Activated gamma-delta T cell treated with Interleukin-2 at 50 U/mL for 16 hours (primary cell): Measurements from ENCODE around the gene FTO.

Experiments used
- DNase-seq: peaks from one replicate; pipeline ENCODE4 v3.0.0-alpha.2; 2020

The FTO gene

DNA sequence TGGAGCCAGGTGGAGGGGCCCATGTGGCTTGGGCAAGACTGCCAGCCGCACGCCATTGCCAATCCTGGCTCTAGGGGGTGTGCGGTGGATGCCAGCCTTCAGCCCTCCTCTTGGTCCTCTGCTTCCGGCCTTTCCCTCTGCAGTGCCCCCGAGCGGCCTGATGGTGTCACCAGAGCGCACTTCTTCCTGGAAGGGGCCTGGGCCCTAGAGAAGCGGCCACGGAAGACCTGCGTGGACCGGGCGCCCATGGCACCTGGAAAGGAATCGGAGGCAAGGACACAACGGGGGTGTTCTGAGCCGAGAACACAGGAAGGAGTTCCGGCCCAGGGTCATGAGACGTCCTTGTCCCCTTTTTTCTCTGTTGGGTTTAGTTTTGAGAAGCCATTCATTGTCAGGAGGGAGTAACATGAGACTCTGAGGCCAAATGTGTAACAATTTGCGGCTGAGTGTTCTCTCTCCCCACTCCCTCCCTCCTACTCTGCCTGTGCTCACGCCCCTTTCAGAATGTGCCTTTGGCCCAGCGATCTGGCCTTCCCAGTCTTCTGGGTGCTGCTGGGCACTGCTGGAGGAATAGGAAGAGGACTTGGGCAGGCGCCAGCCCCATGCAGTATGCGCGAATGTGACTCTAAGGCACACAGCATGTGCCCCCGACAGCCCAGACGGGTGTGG is 489.8 kb downstream of the FTO start:
- DNase-seq: peak; percentile 6

DNA sequence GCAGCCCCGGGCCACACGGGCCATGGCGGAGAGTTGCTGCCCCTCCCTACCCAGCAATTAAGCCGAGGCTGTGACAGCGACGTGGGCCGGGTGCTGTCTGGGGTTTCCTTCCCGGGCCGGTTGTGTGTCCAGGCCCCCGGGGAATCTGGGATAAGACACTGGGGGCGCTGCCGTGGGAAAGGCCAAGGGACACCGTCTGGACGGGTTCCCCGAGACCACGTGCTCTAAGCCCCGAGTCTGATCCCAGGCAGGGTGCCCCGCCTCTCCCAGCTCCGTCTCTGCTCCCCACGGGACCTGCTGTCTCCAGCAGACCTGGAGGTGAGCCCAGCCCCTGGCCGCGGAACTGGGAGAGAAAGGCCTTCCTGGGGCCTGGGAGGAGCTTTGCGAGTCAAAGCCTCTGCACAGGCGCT is 490.4 kb downstream of the FTO start:
- no peak for DNase-seq

DNA sequence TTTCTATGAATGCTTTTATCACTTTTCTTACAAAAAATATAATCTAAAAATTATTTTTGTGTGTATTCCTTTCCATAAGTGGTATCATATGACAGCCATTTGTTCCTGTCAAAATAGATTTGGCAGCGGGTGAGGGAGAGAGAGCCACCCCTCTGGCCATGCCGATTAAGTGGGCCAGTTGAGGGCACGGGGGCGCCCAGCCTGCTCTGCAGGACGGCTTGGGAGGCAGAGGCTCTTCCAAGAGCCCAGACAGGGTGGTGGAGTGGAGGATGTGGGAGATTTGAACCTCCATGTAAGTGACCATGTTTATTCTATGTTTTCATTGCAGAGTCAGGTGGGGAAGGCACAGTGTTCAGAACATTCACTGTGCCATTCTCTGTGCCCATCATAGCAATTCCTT is 493.8 kb downstream of the FTO start:
- no peak for DNase-seq

DNA sequence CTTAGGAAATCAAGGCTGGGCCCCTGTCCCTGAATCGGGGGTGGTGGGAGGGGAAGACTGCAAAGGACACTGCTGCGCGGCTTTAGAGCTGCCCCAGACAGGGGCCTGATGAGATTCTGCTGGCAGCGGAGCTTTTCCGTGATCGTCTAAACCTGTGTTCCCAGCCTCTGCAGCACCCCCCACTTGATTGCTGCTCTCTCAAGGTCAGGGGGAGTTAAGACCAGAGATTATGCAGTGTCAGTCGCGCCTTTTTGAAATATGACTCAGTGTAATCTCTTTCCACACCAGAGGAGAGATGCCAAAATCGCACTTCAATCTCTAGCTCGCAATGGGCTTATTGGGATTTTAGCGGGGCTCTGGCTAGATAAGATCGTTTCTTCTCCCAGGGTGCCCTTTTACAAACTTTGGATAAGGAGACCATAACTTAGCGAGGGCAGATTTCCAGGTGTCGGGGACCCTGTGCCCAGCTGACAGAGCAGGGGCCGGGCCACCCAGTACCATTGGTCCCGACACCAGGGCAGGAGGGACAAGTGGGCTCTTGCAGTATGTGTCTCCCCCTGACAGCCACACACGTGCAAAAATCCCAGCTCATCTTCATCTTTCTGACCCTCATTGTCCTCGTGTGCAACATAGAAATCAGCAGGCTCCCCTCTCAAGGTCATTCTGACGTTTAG is 495.7 kb downstream of the FTO start:
- DNase-seq: no peak

DNA sequence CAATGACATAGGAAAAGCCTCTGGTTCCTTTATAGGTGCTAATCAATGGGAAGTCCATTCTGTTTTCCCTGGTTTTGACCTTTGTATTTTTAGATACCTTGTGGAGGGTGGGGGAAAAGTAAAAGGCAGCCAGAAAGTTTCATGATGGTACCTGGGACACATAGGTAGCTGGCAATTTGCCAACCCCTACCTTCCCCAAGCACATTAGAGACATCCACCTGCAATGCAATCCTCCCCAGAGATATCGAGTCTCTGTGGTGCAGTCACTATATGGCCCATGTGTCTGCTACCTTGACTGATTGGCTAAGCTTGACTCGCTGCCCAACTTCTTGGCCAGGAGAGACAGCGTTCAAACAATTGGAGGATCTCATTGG is 496.2 kb downstream of the FTO start:
- DNase-seq: no peak

DNA sequence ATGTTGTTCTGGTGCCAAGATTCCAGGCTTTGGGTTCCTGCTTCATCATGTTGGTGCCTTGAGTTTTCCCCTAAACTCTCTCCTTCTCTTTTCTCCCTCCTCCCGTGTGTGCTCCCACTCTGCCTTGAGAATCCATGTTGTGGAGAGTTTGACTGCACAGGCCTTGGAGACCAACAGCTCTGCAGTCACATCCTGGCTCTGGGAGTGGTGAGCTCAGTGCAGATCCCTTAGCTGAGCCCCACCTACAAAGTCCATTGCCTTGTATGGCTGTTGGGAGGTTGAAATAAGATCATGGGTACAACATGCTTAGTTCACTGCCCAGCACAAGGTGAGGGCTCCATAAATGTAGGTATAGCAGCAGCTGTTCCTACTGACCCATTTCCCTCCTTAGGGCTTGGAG is 496.8 kb downstream of the FTO start:
- no peak for DNase-seq

DNA sequence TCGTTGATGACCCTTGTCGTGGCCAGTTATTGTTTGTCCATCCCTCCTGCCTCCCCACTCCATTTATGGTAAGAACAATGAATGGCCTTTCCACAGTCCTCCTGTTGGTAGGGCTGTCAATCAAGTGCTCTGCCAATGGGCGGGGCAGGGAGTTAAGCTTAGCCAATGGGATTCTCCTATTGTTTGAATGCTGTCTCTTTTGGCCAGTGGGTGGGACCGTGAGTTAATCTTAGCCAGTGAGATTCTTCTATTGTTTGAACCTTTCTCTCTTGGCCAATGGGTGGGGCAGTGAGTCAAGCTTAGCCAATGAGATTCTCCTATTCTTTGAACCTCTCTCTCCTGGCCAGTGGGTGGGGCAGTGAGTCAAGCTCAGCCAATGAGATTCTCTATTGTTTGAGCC is 497.2 kb downstream of the FTO start:
- DNase-seq: no peak
